GM10248 (cell line): ENCODE data around the gene MYZAP.

Experiments used
- CTCF ChIA-PET: fragments of 300-600 bp; sonication (Branson Sonifier 250); formaldehyde crosslinking; extraction: SDS; loops from one replicate; lab custom pipeline; 2021; ENCODE audit warnings: antibody characterized with exemption; lab: Yijun Ruan, JAX
- POLR2A ChIA-PET: fragments of 350-650 bp; sonication (Branson Sonifier 250); formaldehyde crosslinking; extraction: SDS; loops from one replicate; lab custom pipeline; 2020; ENCODE audit warnings: antibody characterized with exemption; lab: Yijun Ruan, JAX
- DNase-seq: peaks from one replicate; pipeline ENCODE4 v3.0.0; 2012; ENCODE audit errors: extremely low spot score
- CTCF ChIP-seq: IDR thresholded peaks from 2 replicates; pipeline ENCODE4 v1.5.1; 2012; ENCODE audit warnings: mild to moderate bottlenecking, low read depth; ENCODE audit errors: extremely low read depth, missing control alignments, control extremely low read depth

MYZAP gene

DNA sequence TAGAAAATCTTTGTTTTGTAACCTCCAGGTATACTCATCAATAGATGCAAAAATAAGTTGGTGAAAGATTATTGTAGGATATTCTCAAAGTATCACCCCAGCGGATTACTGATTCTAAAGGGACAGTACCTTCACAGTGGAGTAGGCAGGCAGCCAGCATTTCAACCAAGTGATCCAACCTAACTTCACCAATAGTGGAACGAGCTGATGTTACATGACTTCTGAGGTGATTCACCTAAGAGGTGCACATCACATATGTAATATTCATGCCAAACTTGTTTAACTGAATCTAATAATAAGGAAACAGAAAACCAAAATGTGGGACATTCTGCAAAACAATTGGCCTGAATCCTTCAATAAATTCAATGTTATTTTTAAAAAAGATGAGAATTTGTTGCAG lies 14.3 kb downstream of the MYZAP start:
- no peak for DNase-seq
- ChIA-PET POLR2A (no interaction called here), CTCF (interaction anchor here (1.4 kb wide), 1 partner anchor 45 kb away, joined by 4 read pairs; no protein-coding TSS in a partner anchor)

GRCh38 chr15:57606816-57607215 lies 15.1 kb downstream of the MYZAP start:
- no peak for DNase-seq
- TF ChIP-seq CTCF, result no peak
- ChIA-PET POLR2A (interaction anchor here (0.6 kb wide), 1 partner anchor 1903 kb away, joined by 5 read pairs; no protein-coding TSS in a partner anchor), CTCF (interaction anchor here (1.4 kb wide), 1 partner anchor 45 kb away, joined by 4 read pairs; no protein-coding TSS in a partner anchor)

More for the DNA sequence above, 14.3 kb downstream of the MYZAP start:
- TF ChIP-seq CTCF, result no peak

DNA sequence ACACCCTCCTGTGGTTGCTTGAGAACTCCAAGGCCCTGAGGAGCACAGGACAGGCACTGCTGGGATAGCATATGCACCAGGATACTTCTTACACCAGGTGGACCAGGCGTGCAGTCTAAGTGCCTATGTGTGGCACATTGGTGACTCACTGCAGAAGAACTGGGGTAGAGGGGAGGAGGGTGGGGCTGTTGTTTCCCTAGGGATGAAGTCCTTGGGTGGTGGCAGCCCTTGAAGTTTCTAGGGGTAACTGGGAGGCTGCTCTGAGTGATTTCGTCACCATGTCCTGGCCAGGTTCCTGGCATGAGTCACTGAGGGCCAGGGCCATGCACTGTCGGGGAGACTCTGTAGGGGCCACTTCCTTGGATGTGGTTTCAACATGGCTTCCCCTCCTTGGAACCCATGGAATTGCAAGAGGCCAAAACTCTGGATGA lies 15.9 kb downstream of the MYZAP start:
- DNase-seq, result no peak
- POLR2A ChIA-PET, result interaction anchor here (0.6 kb wide), 1 partner anchor 1902 kb away, joined by 5 read pairs; no protein-coding TSS in a partner anchor
- CTCF ChIA-PET, result no interaction called here
- no peak for TF ChIP-seq CTCF

GRCh38 chr15:57609805-57610529 lies 18.3 kb downstream of the MYZAP start:
- no peak for TF ChIP-seq CTCF
- POLR2A ChIA-PET, result no interaction called here
- no peak for DNase-seq
- CTCF ChIA-PET, result interaction anchor here (0.7 to 1.3 kb wide), 2 partner anchors 123 to 251 kb away, joined by 3 read pairs; no protein-coding TSS in a partner anchor

GRCh38 chr15:57611123-57611522 lies 19.4 kb downstream of the MYZAP start:
- ChIA-PET POLR2A (no interaction called here), CTCF (interaction anchor here (1.3 kb wide), 2 partner anchors 11 to 12 kb away, joined by 3 read pairs; no protein-coding TSS in a partner anchor)
- DNase-seq, result no peak
- no peak for TF ChIP-seq CTCF

- TF ChIP-seq CTCF, result no peak
- CTCF ChIA-PET, result interaction anchor here (1.3 kb wide), 2 partner anchors 11 to 13 kb away, joined by 3 read pairs; no protein-coding TSS in a partner anchor
- POLR2A ChIA-PET, result no interaction called here
- DNase-seq, result no peak
These were observed 20.2 kb downstream of the MYZAP start for GRCh38 chr15:57611938-57612337.
